Measurements from ENCODE around the gene GLO1. TPM values are rescaled to one million over a fixed set of nuclear protein-coding genes. Genes with fewer than 3 reads are reported as not detected.

GLO1 gene
- total RNA-seq, 1 experiment from 2014 or later: 66.7 TPM

- peaks cover 15% of the 10 kb centered on the region for H3K4me1 Mint-ChIP-seq (ENCODE audit: insufficient read depth, unreplicated experiment)
- no peak for TF ChIP-seq CTCF (IDR thresholded peaks at IDR 0.05; ENCODE audit: unreplicated experiment)
- no peaks in the 10 kb centered on the region for H3K36me3 Mint-ChIP-seq (ENCODE audit: insufficient read depth, unreplicated experiment)
- H3K27ac Mint-ChIP-seq (ENCODE audit: low read depth, unreplicated experiment): no peak overlapping the region
- H3K4me3 Mint-ChIP-seq (ENCODE audit: unreplicated experiment): no peak overlapping the region
- H3K9me3 Mint-ChIP-seq (ENCODE audit: unreplicated experiment): no peaks in the 10 kb centered on the region
- CTCF ChIA-PET: no interaction called here
- no TSS peak for BruUV-seq (replicated peaks)
- no peaks in the 10 kb centered on the region for H3K27me3 Mint-ChIP-seq (ENCODE audit: insufficient read depth, unreplicated experiment)
- no peak for DNase-seq (ENCODE audit: unreplicated experiment)
- intact Hi-C loops (cut with micrococcal nuclease): no loop called here
- POLR2A ChIA-PET: interaction anchor here (1.7 kb wide), 1 partner anchor 9 kb away, joined by 6 read pairs; no protein-coding TSS in a partner anchor
Observed at GRCh38 chr6:38722038-38722437, 19.1 kb upstream of the GLO1 start.

GRCh38 chr6:38720295-38720694, 17.4 kb upstream of the GLO1 start:
- H3K9me3 Mint-ChIP-seq (ENCODE audit: unreplicated experiment): no peaks in the 10 kb centered on the region

GRCh38 chr6:38719358-38719757, 16.4 kb upstream of the GLO1 start:
- Mint-ChIP-seq H3K27me3 (ENCODE audit: insufficient read depth, unreplicated experiment) (no peaks in the 10 kb centered on the region), H3K9me3 (ENCODE audit: unreplicated experiment) (no peaks in the 10 kb centered on the region), H3K36me3 (ENCODE audit: insufficient read depth, unreplicated experiment) (no peaks in the 10 kb centered on the region), H3K27ac (ENCODE audit: low read depth, unreplicated experiment) (no peak overlapping the region), H3K4me3 (ENCODE audit: unreplicated experiment) (no peak overlapping the region), H3K4me1 (ENCODE audit: insufficient read depth, unreplicated experiment) (peaks cover 15% of the 10 kb centered on the region)
- no peak for DNase-seq (ENCODE audit: unreplicated experiment)
- no peak for TF ChIP-seq CTCF (IDR thresholded peaks at IDR 0.05; ENCODE audit: unreplicated experiment)
- intact Hi-C loops (cut with micrococcal nuclease): no loop called here
- no TSS peak for BruUV-seq (replicated peaks)
- ChIA-PET CTCF (interaction anchor here (0.6 kb wide), 1 partner anchor 149 kb away, joined by 3 read pairs; no protein-coding TSS in a partner anchor), POLR2A (no interaction called here)

More at GRCh38 chr6:38720295-38720694, 17.4 kb upstream of the GLO1 start:
- intact Hi-C loops (cut with micrococcal nuclease): no loop called here
- ChIA-PET CTCF (interaction anchor here (0.9 kb wide), 1 partner anchor 12 kb away, joined by 3 read pairs; no protein-coding TSS in a partner anchor), POLR2A (no interaction called here)
- H3K27ac Mint-ChIP-seq (ENCODE audit: low read depth, unreplicated experiment): no peak overlapping the region
- H3K27me3 Mint-ChIP-seq (ENCODE audit: insufficient read depth, unreplicated experiment): no peaks in the 10 kb centered on the region
- H3K4me3 Mint-ChIP-seq (ENCODE audit: unreplicated experiment): no peak overlapping the region
- TF ChIP-seq CTCF (IDR thresholded peaks at IDR 0.05; ENCODE audit: unreplicated experiment): no peak
- no TSS peak for BruUV-seq (replicated peaks)
- H3K4me1 Mint-ChIP-seq (ENCODE audit: insufficient read depth, unreplicated experiment): peaks cover 15% of the 10 kb centered on the region
- H3K36me3 Mint-ChIP-seq (ENCODE audit: insufficient read depth, unreplicated experiment): no peaks in the 10 kb centered on the region
- DNase-seq (ENCODE audit: unreplicated experiment): peak; percentile 19

GRCh38 chr6:38716825-38717224, 13.9 kb upstream of the GLO1 start:
- BruUV-seq (replicated peaks): no TSS peak
- Mint-ChIP-seq H3K9me3 (ENCODE audit: unreplicated experiment) (no peaks in the 10 kb centered on the region), H3K4me1 (ENCODE audit: insufficient read depth, unreplicated experiment) (peaks cover 8% of the 10 kb centered on the region), H3K27me3 (ENCODE audit: insufficient read depth, unreplicated experiment) (no peaks in the 10 kb centered on the region), H3K36me3 (ENCODE audit: insufficient read depth, unreplicated experiment) (no peaks in the 10 kb centered on the region), H3K4me3 (ENCODE audit: unreplicated experiment) (no peak overlapping the region), H3K27ac (ENCODE audit: low read depth, unreplicated experiment) (no peak overlapping the region)
- no peak for TF ChIP-seq CTCF (IDR thresholded peaks at IDR 0.05; ENCODE audit: unreplicated experiment)
- ChIA-PET CTCF (no interaction called here), POLR2A (interaction anchor here (0.6 kb wide), 1 partner anchor 11 kb away, joined by 3 read pairs; no protein-coding TSS in a partner anchor)
- intact Hi-C loops (cut with micrococcal nuclease): no loop called here
- DNase-seq (ENCODE audit: unreplicated experiment): no peak
